HepG2 (cell line): ENCODE measurements around the gene SGSH. TPM values are rescaled to one million over a fixed set of nuclear protein-coding genes. Genes with fewer than 3 reads are reported as not detected.

Experiments
- FOXC1 ChIP-seq: sonication (generic); formaldehyde crosslinking; IDR thresholded peaks from 2 replicates; pipeline ENCODE4 v1.8.0; 2022; ENCODE audit warnings: mild to moderate bottlenecking, missing genetic modification reagents, borderline replicate concordance
- IKZF4 ChIP-seq: sonication (generic); formaldehyde crosslinking; IDR thresholded peaks from 2 replicates; pipeline ENCODE4 v1.5.1; 2020; ENCODE audit warnings: borderline replicate concordance, mild to moderate bottlenecking, low read depth, missing genetic modification reagents; ENCODE audit errors: not compliant biosample characterization
- NR0B2 ChIP-seq: sonication (generic); formaldehyde crosslinking; IDR thresholded peaks from 2 replicates; pipeline ENCODE4 v1.4.0; 2020; ENCODE audit warnings: mild to moderate bottlenecking, missing genetic modification reagents
- PTBP1 ChIP-seq: fragments of 200-400 bp; formaldehyde crosslinking; IDR thresholded peaks from 2 replicates; pipeline ENCODE4 v1.6.1; 2018; ENCODE audit warnings: low read length, low read depth; ENCODE audit not compliant: poor library complexity, severe bottlenecking
- RNF219 ChIP-seq: sonication (generic); formaldehyde crosslinking; IDR thresholded peaks from 2 replicates; pipeline ENCODE4 v1.5.0; 2020; ENCODE audit warnings: mild to moderate bottlenecking, missing genetic modification reagents
- SMAD9 ChIP-seq: sonication (generic); formaldehyde crosslinking; IDR thresholded peaks from 2 replicates; pipeline ENCODE4 v1.5.1; 2020; ENCODE audit warnings: mild to moderate bottlenecking, missing genetic modification reagents
- SOX6 ChIP-seq, 2 experiments: fragments of 450-650 bp in 1 of 2; sonication (generic) in 1 of 2; formaldehyde crosslinking in 1 of 2; IDR thresholded peaks; 2 replicates each; pipeline versions ENCODE4 v1.4.0 to v1.6.1; 2017 to 2020; ENCODE audit warnings: antibody characterized with exemption in 1 of 2, mild to moderate bottlenecking in 1 of 2, missing genetic modification reagents in 1 of 2
- SRSF4 ChIP-seq: fragments of 200-400 bp; formaldehyde crosslinking; IDR thresholded peaks from one replicate; pipeline ENCODE4 v1.6.1; 2018; ENCODE audit warnings: mild to moderate bottlenecking, low read depth, low read length, moderate library complexity; ENCODE audit not compliant: poor library complexity, severe bottlenecking
- ZBTB33 ChIP-seq: sonication (generic); formaldehyde crosslinking; IDR thresholded peaks from 2 replicates; pipeline ENCODE4 v1.4.0; 2020; ENCODE audit warnings: missing genetic modification reagents
- ZBTB38 ChIP-seq: sonication (generic); formaldehyde crosslinking; IDR thresholded peaks from 2 replicates; pipeline ENCODE4 v1.5.1; 2020; ENCODE audit warnings: mild to moderate bottlenecking, missing genetic modification reagents
- ZNF562 ChIP-seq: sonication (generic); formaldehyde crosslinking; IDR thresholded peaks from 2 replicates; pipeline ENCODE4 v1.8.0; 2022; ENCODE audit warnings: missing genetic modification reagents, borderline replicate concordance
- ZNF768 ChIP-seq: sonication (generic); formaldehyde crosslinking; IDR thresholded peaks from 2 replicates; pipeline ENCODE4 v1.4.0; 2020; ENCODE audit warnings: missing genetic modification reagents
- ZSCAN9 ChIP-seq: IDR thresholded peaks from 2 replicates; pipeline ENCODE4 v1.6.1; 2016; ENCODE audit warnings: borderline replicate concordance
- polyA plus RNA-seq, 8 experiments: library from polyadenylated mRNA; depleted of rRNA in 3 of 8; stranded (reverse) in 7 of 8; unstranded in 1 of 8; fragments of >200 nt; fragmentation: Illumina TruSeq in 4 of 8; extraction: Trizol in 4 of 8; gene quantifications; 2 replicates each; pipeline versions ENCODE4 v1.2.1 to v1.2.3, GENCODE V29; 2011 to 2016; ENCODE audit warnings: low read depth in 4 of 8, missing spikeins in 1 of 8, mixed read lengths in 1 of 8; ENCODE audit not compliant: insufficient read depth in 1 of 8
- total RNA-seq, 5 experiments: library from RNA; depleted of rRNA; stranded (reverse); fragments of >200 nt; fragmentation: Illumina TruSeq; extraction: Trizol; gene quantifications; 2 replicates each; pipeline ENCODE4 v1.2.3, GENCODE V29; 2016; ENCODE audit warnings: low read depth in 1 of 5

Gene SGSH
- total and polyA plus RNA-seq, 2 of the 13 experiments (the other 11 are each of a cell fraction or from before 2014, with no cell fraction given), result 12.2 to 17.6 TPM

GRCh38 chr17:80191192-80191591, 28.9 kb downstream of the SGSH start (continued):
- TF ChIP-seq SMAD9 (CRISPR knock-in tag), result no peak
- no peak for TF ChIP-seq ZSCAN9 (CRISPR knock-in tag)
- TF ChIP-seq IKZF4, result no peak
- no peak for TF ChIP-seq SOX6 (IDR thresholded peaks at IDR 0.05)
- no peak for TF ChIP-seq SOX6 (CRISPR knock-in tag; IDR thresholded peaks at IDR 0.05)
- TF ChIP-seq RNF219, result no peak
- TF ChIP-seq PTBP1, result no peak
- TF ChIP-seq ZBTB33 (CRISPR knock-in tag), result peak; percentile 77
- peak; percentile 22; the same call in 1 of the 2 replicates for TF ChIP-seq ZNF768 (CRISPR knock-in tag)
- TF ChIP-seq ZBTB38 (CRISPR knock-in tag), result 0 out of 2 replicates have a peak, but pooled peaks have one; percentile 14
- TF ChIP-seq NR0B2 (CRISPR knock-in tag), result no peak
- no peak for TF ChIP-seq ZNF562 (CRISPR knock-in tag)
- no peak for TF ChIP-seq FOXC1 (CRISPR knock-in tag)
- no peak for TF ChIP-seq SRSF4
